ENCODE data around the gene KRTAP10-2.
"Not testable (repeated sequence)": the region's sequence is repeated elsewhere in the genome, so short reads cannot be mapped to it uniquely, and the experiment has no call there.

KRTAP10-2 gene

DNA sequence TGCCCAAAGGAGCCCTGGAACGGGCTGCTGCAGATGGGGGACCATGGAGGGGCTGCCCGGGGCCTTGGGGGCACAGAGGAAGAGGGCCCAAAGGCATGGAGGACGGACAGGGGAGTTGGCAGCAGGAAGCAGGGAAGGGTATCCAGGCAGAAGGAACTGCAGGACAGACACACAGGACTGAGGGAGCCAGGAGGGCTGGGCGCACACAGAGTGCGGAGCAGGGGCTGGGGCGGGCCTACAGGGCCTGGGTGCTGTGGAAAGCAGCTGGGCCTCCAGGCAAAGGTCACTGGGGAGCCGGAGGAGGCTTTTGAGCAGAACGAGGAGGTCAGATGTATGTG is 39.4 kb downstream of the KRTAP10-2 start:
- DNase-seq = no peak

DNA sequence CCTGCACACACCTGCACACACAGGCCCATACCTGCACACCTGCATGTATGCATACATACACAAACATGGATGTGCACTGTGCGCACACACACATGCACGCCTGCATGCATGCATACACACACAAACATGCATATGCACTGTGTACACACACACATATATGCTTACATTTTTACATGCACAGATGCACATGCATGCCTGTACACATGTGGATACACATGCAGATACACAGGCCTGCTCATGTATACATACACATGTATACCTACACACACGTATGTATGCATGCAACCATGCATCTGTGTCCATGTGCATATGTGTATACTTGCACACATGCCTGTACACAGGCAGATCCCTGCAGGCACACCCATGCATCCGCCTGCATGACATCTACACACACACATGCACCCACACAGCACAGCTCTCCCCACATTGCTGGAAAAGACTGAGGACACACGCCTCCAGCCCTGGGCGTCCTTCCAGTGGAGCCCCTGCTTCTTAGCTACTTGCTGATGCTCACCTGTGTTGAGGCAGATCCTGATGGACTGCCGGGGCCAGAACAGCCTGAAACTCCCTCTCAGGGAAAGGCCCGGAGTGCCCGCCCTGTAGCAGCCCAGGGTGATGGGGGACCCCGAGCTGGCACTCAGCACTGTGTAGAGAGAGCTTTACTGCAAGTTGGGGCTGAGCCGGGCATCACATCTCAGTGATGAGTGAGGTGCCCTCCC is 39.9 kb downstream of the KRTAP10-2 start:
- no peak for DNase-seq

DNA sequence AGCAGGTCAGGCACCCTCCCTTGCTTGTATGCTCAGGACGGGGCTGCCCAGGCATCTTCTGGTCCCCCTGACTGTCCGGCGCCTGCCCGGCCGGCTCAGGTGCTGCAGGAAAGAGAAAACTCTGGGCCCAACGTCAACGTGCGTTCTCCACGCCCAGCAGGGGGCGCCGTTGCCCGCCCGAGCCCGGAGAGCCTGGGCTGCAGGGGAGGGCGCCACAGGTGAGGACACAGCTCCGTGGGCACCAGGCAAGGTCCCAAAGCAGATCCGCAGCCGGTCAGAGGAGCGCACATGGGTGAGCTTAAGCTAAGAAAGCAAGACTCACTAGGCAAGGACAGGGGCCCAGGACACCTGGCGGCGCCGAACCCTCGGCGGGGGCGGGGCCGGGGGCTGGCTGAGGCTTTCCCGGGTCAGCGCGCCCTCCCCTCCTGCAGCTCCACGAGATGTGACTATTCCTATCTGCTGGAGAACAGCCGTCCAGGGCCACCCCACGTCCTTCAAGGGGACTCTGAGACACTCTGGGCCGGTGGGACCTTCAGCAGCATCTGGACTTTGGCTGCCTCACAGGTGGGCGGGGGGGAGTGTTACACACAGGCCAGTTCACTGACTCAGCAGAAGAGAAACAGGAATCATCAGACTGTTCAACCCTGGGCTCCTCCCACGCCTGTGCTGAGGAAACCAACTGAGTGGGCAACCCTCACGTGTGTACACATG is 40.6 kb downstream of the KRTAP10-2 start:
- peak; percentile 25 for DNase-seq

DNA sequence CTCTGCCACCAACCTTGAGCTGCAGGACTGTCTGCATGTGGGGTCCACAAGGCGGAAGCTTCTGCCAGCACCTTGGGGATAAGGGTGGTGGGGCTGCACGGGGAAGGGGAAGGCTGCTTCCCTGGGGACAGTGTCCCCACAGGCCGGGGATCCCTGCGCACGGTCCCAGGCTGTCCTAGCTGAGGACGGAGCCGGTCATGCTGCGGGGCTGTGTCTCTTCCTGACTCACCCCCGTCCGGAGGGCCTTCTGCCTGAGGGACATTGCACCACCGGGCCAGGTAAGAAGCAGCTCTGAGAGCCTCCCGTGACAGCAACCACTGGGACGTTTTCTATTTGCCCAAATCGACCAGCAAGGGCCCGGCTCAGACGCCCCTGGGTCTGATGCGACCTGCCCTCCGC is 41.2 kb downstream of the KRTAP10-2 start:
- DNase-seq = no peak

DNA sequence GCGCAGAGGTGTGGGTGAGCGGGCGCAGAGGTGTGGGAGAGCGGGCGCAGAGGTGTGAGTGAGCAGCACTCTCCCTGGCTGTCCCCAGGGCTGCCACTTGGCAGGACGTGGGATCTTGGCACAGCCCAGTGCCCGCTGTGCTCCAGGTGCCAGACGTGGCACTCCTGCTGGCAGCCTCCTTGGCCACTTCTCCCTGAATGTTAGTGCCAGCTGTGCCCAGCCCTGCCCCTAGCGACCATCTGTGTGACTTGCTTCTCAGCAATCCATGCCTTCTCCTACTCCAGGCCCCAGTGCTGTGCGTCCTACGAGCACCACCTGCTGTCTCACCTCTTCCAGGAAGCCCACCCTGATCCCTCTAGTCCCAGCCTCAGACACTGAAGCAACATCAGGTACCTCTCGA is 41.8 kb downstream of the KRTAP10-2 start:
- no peak for DNase-seq

DNA sequence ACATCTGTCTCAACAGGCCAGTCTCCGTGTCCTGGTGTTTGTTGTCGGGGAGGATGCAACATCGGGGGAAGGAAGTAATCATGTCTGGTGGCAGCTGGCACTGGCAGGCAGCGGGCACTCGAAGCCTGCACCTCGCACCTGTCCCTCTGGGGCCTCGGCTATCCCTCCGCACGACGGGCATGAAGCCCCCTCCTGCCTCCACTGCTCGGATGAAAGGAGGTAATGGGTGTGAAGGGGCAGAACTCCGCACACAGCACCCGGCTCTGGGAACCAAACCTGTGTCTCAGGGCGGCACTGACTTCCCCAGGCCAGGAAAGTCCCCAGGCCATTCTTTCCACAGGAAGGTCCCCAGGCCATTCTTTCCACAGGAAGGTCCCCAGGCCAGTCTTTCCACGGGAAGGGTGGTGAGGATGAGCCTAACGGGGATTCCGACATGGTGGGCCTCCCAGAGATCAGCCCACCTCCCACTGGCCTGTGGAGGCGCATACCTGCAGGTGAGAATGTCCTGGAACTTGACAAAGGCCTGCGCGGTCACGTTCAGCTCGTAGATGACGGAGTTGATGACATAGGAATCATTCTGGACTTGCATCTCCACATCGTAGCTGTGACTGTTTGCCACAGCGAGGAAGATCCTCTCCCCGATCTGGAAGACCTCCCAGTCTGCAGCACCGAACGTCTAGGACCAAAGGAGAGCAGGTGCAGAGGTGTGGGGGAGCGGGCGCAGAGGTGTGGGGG is 42.4 kb downstream of the KRTAP10-2 start:
- no peak for DNase-seq

DNA sequence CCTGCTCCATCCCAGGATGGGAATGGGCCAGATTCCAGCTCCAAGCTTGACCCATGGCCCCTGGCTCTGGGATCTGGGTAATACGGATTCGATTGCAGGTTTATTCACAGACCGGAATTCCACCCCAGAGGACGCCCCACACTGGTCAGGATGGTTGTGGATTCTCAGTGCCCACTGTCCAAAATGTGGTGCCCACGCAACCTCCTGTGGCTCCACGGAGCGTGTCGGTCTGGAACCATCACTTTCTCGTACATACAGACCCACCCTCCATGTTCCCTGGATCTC is 42.9 kb downstream of the KRTAP10-2 start:
- no peak for DNase-seq

DNA sequence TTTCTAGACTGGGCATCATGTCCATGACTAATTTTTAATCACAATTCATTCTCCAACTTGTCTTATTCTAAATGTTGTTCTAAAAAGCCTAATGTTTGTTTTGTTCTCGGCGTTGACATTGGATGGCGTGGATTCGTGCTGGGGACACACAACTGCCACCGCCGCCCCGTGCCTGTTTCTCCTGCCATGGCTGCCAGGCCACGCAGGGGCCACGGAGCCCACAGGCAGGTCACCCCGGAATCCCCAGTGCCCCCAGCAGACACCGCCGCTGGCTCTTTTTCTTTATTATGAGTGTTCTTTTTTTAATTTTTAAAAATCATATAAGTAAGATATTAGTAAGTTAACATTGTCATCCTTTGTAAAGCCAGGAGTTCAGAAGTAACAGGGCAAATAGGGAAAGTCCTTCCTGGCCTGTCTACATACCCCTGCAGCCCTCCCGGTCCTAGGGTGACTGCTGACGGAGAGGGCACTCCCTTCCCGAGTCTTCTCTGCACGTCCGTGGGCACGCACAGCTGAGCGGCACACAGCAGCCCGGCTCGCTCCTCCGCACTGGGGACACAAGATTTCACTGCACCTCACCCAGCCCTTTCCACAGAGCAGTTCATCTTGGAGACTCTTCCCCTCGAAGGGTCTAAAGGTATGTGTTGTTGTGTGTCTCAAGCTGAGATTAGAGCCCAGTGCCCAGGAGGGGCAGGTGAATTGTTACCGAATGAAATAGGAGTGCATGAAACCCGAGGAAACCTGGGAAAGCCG is 43.5 kb downstream of the KRTAP10-2 start:
- DNase-seq = no peak

DNA sequence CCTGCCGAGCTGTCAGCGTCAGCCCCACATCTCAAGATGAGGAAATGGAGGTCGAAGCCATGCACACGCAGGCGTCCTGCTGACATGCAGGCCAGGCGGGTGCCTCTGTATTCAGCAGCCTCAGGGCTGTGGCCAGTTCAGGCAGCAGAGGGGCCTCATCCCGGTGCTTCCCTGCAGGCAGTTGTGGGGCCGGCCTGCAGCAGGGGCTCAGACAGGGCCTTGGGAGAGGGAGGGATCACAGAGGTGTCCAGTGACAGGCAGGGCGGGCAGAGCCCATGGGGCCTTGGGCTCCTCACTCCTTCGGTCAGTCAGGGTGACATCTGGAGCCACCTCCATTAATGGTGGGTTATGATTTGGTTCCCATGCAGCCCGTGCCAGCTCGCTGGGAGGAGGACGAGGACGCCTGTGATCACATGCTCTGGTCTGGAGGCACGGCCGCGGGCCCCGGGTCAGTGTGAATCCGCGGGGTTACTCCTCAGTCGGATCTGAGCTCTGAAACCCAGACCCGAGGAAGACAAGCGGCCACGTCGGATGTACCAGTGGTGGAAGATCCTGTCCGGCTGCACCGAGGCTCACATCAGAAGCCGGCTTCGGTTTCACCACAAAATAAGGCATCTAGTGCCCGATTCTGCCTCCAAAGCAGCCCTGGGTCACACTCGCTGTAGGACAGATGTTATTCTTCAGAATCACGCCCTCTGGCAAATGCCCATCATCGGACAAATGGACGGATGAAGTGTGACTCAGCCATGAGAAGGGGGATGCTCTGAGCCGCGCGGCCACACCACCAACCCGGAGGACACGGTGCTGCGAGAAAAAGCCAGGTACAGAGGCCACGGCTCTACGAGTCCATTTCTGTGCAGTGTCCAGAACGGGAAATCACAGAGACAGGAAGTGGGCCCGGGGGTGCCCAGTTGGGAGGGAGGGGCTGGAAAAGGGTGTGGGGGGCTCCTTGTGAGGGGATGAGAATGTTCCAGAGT is 44.7 kb downstream of the KRTAP10-2 start:
- DNase-seq = no peak

DNA sequence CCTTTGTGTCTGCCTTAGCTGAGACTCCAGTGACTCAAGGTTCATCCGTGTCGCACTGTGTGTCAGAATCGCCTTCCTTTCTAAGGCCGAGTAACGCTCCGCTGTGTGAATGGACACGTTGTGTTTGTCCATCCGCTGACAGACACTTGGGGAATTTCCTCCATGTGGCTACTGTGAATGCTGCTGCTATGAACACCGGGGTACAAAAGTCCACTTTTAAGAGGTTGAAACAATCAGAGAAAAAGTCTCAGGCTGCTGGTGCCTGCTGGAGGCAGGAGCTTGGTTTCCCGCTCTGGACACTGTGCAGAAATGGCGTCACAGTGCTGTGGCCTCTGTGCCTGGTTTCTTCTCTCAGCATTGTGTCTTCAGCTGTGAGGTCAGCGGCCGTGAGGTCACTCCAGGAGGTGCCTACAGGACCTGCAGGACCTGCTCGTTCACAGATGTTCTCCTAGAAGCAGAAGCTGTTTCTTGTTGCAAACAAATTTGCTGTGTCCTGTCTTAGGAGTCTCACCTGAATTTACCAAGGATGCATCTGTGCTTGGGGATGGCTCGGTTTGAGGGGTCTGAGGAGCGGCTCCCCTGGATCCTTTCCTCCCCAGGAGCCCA is 45.5 kb downstream of the KRTAP10-2 start:
- no peak for DNase-seq

DNA sequence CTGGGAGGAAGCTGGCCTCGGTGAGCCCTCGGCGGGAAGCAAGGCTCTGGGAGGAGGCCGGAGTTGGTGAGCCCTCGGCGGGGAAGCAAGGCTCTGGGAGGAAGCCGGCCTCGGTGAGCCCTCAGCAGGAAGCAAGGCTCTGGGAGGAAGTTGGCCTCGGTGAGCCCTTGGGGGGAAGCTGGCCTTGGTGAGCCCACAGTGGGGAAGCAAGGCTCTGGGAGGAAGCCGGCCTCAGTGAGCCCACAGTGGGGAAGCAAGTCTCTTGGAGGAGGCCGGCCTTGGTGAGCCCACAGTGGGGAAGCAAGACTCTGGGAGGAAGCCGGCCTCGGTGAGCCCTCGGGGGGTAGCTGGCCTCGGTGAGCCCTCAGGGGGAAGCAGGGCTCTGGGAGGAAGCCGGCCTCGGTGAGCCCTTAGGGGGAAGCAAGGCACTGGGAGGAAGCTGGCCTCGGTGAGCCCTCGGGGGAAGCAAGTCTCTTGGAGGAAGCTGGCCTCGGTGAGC is 47.4 kb downstream of the KRTAP10-2 start:
- DNase-seq = no peak

DNA sequence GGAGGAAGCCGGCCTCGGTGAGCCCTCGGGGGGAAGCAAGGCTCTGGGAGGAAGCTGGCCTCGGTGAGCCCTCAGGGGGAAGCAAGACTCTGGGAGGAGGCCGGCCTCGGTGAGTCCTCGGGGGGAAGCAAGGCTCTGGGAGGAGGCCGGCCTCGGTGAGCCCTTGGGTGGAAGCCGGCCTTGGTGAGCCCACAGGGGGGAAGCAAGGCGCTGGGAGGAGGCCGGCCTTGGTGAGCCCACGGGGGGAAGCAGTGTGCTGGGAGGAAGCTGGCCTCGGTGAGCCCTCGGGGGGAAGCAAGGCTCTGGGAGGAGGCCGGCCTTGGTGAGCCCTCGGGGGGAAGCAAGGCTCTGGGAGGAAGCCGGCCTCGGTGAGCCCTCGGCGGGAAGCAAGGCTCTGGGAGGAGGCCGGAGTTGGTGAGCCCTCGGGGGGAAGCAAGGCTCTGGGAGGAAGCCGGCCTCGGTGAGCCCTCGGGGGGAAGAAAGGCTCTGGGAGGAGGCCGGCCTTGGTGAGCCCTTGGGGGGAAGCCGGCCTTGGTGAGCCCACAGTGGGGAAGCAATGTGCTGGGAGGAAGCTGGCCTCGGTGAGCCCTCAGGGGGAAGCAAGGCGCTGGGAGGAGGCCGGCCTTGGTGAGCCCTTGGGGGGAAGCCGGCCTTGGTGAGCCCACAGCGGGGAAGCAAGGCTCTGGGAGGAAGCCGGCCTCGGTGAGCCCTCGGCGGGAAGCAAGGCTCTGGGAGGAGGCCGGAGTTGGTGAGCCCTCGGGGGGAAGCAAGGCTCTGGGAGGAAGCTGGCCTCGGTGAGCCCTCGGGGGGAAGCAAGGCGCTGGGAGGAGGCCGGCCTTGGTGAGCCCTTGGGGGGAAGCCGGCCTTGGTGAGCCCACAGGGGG is 48.1 kb downstream of the KRTAP10-2 start:
- not testable (repeated sequence) for DNase-seq

DNA sequence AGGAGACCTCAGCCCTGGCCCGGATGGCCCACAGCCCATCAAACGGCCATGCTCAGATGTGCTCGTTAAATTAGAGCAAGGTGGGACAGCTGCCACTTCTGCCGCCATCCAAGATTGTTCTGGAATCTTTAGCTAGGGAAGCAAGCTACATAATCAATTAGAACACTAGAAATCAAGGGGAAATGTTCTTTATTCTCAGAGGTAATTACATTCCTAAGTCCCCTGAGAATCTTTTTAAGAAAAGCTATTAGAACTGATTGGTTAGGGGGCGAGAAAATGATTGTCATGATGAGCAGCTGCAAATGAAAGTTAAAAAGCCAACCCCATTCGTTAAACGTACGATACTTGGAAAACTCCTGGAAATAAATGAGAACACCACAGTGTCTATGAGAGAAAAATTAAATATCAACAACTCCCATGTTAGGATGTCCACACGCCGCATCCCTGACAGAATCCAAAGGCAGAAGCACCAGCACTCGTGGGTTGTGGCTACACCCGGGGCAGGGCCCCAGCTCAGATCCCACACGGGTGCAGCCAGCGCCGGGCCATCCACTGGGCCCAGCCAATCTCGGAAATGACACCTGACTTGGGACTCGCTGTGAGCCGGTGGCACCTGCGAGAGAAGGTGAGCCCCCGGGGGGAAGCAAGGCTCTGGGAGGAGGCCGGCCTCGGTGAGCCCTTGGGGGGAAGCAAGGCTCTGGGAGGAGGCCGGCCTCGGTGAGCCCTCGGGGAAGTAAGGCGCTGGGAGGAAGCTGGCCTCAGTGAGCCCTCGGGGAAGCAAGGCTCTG is 48.9 kb downstream of the KRTAP10-2 start:
- no peak for DNase-seq

Measured in fibroblast of skin of back (primary cell).